Stimulated activated CD8-positive, alpha-beta memory T cell treated with anti-CD3 and anti-CD28 coated beads, Interleukin-12 subunit alpha, Interleukin-12 subunit beta, amount 100 ng/mL, for 24 hours (primary cell): ENCODE results near the gene TRIM3.

Source experiments
- DNase-seq: peaks from one replicate; pipeline ENCODE4 v3.0.0-alpha.2; 2020; ENCODE audit errors: extremely low read depth

Gene TRIM3

GRCh38 chr11:6401464-6401863, 72.3 kb downstream of the TRIM3 start:
- no peak for DNase-seq

- DNase-seq = no peak
Measured at GRCh38 chr11:6400431-6401345, 73.1 kb downstream of the TRIM3 start.
